Liver (tissue), 2 donors: ENCODE results near the gene DCAF4.
"Not testable (repeated sequence)": the region's sequence is repeated elsewhere in the genome, so short reads cannot be mapped to it uniquely, and the experiment has no call there.

Experiments
- EGR1 ChIP-seq, 2 donors: IDR thresholded peaks; 2 replicates each; pipeline ENCODE4 v1.6.1; 2016 to 2018; ENCODE audit warnings: antibody characterized with exemption in 2 of 2, low read depth in 2 of 2
- JUND ChIP-seq, 2 donors: IDR thresholded peaks; 2 replicates each; pipeline ENCODE4 v1.6.1; 2016; ENCODE audit warnings: antibody characterized with exemption in 2 of 2
- TF ChIP-seq, protein P1 (sequence below): IDR thresholded peaks from 2 replicates; pipeline ENCODE4 v1.6.1; 2016; ENCODE audit warnings: antibody characterized with exemption, mild to moderate bottlenecking
- donor health status: healthy.

DNA sequence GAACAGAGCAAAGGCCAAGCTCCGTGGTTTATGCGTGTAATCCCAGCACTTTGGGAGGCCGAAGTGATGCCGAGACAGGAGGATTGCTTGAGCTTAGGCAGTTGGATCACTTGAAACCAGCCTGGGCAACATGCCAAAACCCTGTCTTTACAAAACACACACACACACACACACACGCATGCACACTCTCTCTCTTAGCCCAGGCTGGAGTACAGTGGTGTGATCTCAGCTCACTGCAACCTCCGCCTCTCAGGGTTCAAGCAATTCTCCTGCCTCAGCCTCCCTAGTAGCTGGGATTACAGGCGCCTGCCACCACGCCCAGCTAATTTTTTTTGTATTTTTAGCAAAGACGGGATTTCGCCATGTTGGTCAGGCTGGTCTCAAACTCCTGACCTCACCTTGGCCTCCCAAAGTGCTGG lies 36.1 kb downstream of the DCAF4 start:
- TF ChIP-seq, protein P1, sequence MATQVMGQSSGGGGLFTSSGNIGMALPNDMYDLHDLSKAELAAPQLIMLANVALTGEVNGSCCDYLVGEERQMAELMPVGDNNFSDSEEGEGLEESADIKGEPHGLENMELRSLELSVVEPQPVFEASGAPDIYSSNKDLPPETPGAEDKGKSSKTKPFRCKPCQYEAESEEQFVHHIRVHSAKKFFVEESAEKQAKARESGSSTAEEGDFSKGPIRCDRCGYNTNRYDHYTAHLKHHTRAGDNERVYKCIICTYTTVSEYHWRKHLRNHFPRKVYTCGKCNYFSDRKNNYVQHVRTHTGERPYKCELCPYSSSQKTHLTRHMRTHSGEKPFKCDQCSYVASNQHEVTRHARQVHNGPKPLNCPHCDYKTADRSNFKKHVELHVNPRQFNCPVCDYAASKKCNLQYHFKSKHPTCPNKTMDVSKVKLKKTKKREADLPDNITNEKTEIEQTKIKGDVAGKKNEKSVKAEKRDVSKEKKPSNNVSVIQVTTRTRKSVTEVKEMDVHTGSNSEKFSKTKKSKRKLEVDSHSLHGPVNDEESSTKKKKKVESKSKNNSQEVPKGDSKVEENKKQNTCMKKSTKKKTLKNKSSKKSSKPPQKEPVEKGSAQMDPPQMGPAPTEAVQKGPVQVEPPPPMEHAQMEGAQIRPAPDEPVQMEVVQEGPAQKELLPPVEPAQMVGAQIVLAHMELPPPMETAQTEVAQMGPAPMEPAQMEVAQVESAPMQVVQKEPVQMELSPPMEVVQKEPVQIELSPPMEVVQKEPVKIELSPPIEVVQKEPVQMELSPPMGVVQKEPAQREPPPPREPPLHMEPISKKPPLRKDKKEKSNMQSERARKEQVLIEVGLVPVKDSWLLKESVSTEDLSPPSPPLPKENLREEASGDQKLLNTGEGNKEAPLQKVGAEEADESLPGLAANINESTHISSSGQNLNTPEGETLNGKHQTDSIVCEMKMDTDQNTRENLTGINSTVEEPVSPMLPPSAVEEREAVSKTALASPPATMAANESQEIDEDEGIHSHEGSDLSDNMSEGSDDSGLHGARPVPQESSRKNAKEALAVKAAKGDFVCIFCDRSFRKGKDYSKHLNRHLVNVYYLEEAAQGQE = not testable (repeated sequence)
- TF ChIP-seq JUND (IDR thresholded peaks at IDR 0.05); EGR1 (IDR thresholded peaks at IDR 0.05; ENCODE audit: low read depth in 2 of 2): not testable (repeated sequence)
